Smooth muscle cell (in vitro differentiated cells): ENCODE results near the gene TGFBR3. TPM values are rescaled to one million over a fixed set of nuclear protein-coding genes. Genes with fewer than 3 reads are reported as not detected.
"Not testable (repeated sequence)": the region's sequence is repeated elsewhere in the genome, so short reads cannot be mapped to it uniquely, and the experiment has no call there.

Experiments used
- DNase-seq: peaks from one replicate; lab custom pipeline; 2025; ENCODE audit not compliant: unreplicated experiment; lab: John Stamatoyannopoulos, UW
- H2AFZ ChIP-seq: fragments of 200-600 bp; sonication (generic); 2 replicates; pipeline ENCODE4 v1.6.0; 2016; ENCODE audit warnings: antibody characterized with exemption, low read depth, mild to moderate bottlenecking
- H3F3A ChIP-seq: fragments of 200-600 bp; sonication (generic); 2 replicates; pipeline ENCODE4 v1.6.0; 2017; ENCODE audit warnings: antibody characterized with exemption, low read depth
- H3K27ac ChIP-seq: fragments of 200-600 bp; sonication (generic); 2 replicates; pipeline ENCODE4 v1.5.1; 2016; ENCODE audit warnings: low read depth, mild to moderate bottlenecking
- H3K27me3 ChIP-seq: fragments of 200-600 bp; sonication (generic); 2 replicates; pipeline ENCODE4 v1.6.1; 2016; ENCODE audit warnings: low read depth, mild to moderate bottlenecking
- H3K36me3 ChIP-seq: fragments of 200-600 bp; sonication (generic); 2 replicates; pipeline ENCODE4 v1.5.1; 2016; ENCODE audit warnings: low read depth
- H3K4me1 ChIP-seq: fragments of 200-600 bp; sonication (generic); 2 replicates; pipeline ENCODE4 v1.5.1; 2016; ENCODE audit warnings: low read depth
- H3K4me2 ChIP-seq: fragments of 200-600 bp; sonication (generic); 2 replicates; pipeline ENCODE4 v1.6.0; 2016; ENCODE audit warnings: mild to moderate bottlenecking
- H3K4me3 ChIP-seq: fragments of 200-600 bp; sonication (generic); 2 replicates; pipeline ENCODE4 v1.5.1; 2016; ENCODE audit warnings: mild to moderate bottlenecking
- H3K79me2 ChIP-seq: fragments of 200-600 bp; sonication (generic); 2 replicates; pipeline ENCODE4 v1.6.0; 2016; ENCODE audit warnings: low read depth, mild to moderate bottlenecking
- H3K9ac ChIP-seq: fragments of 200-600 bp; sonication (generic); 2 replicates; pipeline ENCODE4 v1.6.0; 2016; ENCODE audit warnings: low read depth
- H3K9me3 ChIP-seq: fragments of 200-600 bp; sonication (generic); replicated peaks from 2 replicates; pipeline ENCODE4 v1.5.1; 2016; ENCODE audit warnings: low read depth
- H4K20me1 ChIP-seq: fragments of 200-600 bp; sonication (generic); 2 replicates; pipeline ENCODE4 v1.6.0; 2016; ENCODE audit warnings: low read depth
- WGBS: methylation state at CpG from one replicate; pipeline ENCODE4 v1.1.7; 2016; ENCODE audit warnings: low lambda C conversion rate; 5-methylcytosine and 5-hydroxymethylcytosine counted together
- polyA plus RNA-seq: library from polyadenylated mRNA; unstranded; fragments of >200 nt; fragmentation: Nextera tagmentation; extraction: Ambion mirVana; gene quantifications from 2 replicates; pipeline ENCODE4 v1.2.1, GENCODE V29; 2016
- total RNA-seq: library from RNA; depleted of rRNA; stranded (reverse); fragments of >200 nt; gene quantifications from 2 replicates; pipeline ENCODE4 v1.2.3, GENCODE V29; 2014
- TF ChIP-seq, protein P1 (sequence below): fragments of 200-600 bp; sonication (generic); IDR thresholded peaks from 2 replicates; pipeline ENCODE4 v1.5.1; 2017; ENCODE audit warnings: borderline replicate concordance, mild to moderate bottlenecking, antibody characterized with exemption; ENCODE audit not compliant: insufficient read depth, poor library complexity, severe bottlenecking

Gene TGFBR3
- total and polyA plus RNA-seq, 2 experiments from 2014 or later = 68.3 to 112 TPM

DNA sequence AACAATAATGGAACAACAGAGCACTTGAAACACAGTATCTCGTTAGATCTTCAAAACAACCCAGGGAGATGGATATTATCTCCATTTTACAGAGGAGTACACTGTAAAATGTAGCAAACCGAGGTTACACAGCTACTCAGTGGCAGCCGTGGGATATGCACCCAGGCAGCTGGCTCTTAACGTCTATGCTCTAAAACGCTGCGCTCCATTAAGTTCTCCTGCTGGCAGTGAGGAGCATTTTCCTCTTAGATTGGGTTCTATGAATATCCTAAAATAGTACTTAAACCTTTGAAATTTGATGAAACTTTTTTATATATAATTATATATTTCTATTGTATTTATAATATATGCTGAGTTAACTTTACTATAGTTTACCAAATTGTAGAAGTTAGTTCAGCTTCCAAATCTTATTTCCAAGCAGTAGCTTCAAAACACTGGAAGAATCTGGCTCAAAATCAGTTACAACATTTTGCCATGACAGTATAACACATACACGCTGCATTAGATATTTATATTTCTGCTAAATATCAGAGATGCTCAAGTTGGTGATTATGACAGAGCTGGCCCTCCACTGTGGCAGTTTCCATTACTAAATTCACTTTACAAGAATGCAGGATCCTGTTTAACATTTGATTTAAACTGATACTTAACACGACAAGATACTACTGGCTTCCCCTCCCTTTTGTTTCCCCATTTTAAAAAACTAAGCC is 49.5 kb downstream of the TGFBR3 start:
- Histone ChIP-seq H2AFZ (no peak overlapping the region), H3K4me1 (no peaks in the 10 kb centered on the region), H3K9ac (no peak overlapping the region), H3K4me2 (no peak overlapping the region), H3K27ac (no peak overlapping the region), H3K4me3 (no peak overlapping the region), H3K79me2 (peaks cover 74% of the 10 kb centered on the region), H3K27me3 (no peaks in the 10 kb centered on the region), H4K20me1 (peaks cover 30% of the 10 kb centered on the region), H3K9me3 (no peaks in the 10 kb centered on the region), H3K36me3 (no peaks in the 10 kb centered on the region), H3F3A (no peaks in the 10 kb centered on the region)
- WGBS = 68% methylated on average over 8 of the region's 8 CpGs
- no peak for DNase-seq
- TF ChIP-seq, protein P1, sequence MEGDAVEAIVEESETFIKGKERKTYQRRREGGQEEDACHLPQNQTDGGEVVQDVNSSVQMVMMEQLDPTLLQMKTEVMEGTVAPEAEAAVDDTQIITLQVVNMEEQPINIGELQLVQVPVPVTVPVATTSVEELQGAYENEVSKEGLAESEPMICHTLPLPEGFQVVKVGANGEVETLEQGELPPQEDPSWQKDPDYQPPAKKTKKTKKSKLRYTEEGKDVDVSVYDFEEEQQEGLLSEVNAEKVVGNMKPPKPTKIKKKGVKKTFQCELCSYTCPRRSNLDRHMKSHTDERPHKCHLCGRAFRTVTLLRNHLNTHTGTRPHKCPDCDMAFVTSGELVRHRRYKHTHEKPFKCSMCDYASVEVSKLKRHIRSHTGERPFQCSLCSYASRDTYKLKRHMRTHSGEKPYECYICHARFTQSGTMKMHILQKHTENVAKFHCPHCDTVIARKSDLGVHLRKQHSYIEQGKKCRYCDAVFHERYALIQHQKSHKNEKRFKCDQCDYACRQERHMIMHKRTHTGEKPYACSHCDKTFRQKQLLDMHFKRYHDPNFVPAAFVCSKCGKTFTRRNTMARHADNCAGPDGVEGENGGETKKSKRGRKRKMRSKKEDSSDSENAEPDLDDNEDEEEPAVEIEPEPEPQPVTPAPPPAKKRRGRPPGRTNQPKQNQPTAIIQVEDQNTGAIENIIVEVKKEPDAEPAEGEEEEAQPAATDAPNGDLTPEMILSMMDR = no peak

DNA sequence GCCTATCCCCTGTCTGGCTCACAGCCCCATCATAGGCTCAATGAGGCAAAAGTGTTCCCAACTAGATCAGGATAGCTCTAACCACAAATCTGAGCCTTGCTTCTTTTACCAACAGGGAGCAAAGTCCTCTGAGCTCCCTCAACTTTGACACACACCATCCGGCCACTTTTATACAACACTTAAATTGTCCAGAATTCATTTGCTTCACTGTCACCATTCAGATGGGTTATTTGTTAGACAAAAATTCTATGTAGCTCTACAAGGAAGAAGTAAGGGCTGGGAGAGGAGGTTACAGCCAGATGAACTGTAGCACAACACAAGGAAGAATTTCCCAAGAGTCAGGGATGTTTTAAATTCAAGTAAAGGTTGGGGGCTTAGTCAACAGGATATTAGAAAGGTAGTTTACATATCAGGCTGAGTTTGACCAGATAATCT is 50.8 kb downstream of the TGFBR3 start:
- Histone ChIP-seq H3K9ac (no peak overlapping the region), H3K27ac (no peak overlapping the region), H4K20me1 (peaks cover 34% of the 10 kb centered on the region), H3K36me3 (no peaks in the 10 kb centered on the region), H3K4me3 (no peak overlapping the region), H3K4me2 (no peak overlapping the region), H3F3A (no peaks in the 10 kb centered on the region), H3K9me3 (no peaks in the 10 kb centered on the region), H3K79me2 (peaks cover 72% of the 10 kb centered on the region), H3K4me1 (no peaks in the 10 kb centered on the region), H2AFZ (no peak overlapping the region), H3K27me3 (no peaks in the 10 kb centered on the region)
- 95% methylated on average over 1 of the region's 1 CpG for WGBS
- TF ChIP-seq, protein P1 = no peak
- no peak for DNase-seq

DNA sequence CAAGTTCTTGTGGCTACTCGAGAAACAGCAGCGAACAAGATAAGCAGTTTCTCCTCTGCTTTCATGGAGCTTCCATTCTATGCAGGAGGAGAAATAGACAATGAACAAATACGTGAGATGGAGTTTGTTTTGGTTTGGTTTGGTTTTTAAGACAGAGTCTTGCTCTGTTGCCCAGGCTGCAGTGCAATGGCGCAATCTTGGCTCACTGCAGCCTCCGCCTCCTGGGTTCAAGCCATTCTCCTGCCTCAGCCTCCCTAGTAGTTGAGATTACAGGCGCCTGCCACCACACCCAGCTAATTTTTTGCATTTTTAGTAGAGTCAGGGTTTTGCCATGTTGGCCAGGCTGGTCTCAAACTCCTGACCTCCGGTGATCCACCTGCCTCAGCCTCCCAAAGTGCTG is 51.4 kb downstream of the TGFBR3 start:
- H3K4me1 ChIP-seq, H3K9me3 ChIP-seq, H3K4me3 ChIP-seq, H3K27ac ChIP-seq, H3K9ac ChIP-seq, H3F3A ChIP-seq, H3K4me2 ChIP-seq, DNase-seq, H3K27me3 ChIP-seq, H2AFZ ChIP-seq, H3K36me3 ChIP-seq: not testable (repeated sequence)
- WGBS = 94% methylated on average over 7 of the region's 7 CpGs
- Histone ChIP-seq H4K20me1 (peaks cover 40% of the 10 kb centered on the region), H3K79me2 (peaks cover 72% of the 10 kb centered on the region)

DNA sequence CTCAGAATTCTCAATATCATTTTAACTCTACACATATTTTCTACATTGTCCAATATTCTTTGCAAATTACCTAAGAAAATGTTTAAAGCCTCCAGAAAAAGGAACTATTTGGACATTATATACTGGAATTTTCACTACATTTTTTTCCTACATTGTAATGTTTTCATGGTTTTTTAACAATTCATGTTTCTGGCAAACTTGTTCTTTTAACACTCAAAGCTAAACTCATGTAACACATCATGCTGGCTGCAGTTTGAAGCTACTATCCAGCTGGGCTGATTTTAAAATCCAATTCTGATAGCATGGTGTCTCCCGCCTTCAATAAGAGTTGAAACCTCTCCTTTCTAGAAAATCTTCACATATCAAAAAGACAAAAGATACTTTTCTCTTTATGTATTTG is 52.0 kb downstream of the TGFBR3 start:
- H3K27ac ChIP-seq = no peak overlapping the region
- no peaks in the 10 kb centered on the region for H3K4me1 ChIP-seq
- TF ChIP-seq, protein P1 = no peak
- H3K36me3 ChIP-seq = no peaks in the 10 kb centered on the region
- no peak overlapping the region for H3K9ac ChIP-seq
- peaks cover 45% of the 10 kb centered on the region for H4K20me1 ChIP-seq
- no peak overlapping the region for H3K4me3 ChIP-seq
- peaks cover 74% of the 10 kb centered on the region for H3K79me2 ChIP-seq
- no peak overlapping the region for H3K4me2 ChIP-seq
- WGBS = 97% methylated on average over 1 of the region's 1 CpG
- no peaks in the 10 kb centered on the region for H3K9me3 ChIP-seq
- H3K27me3 ChIP-seq = no peaks in the 10 kb centered on the region
- no peak for DNase-seq
- H3F3A ChIP-seq = no peaks in the 10 kb centered on the region
- H2AFZ ChIP-seq = no peak overlapping the region
